NB4 (cell line): ENCODE results near the gene GPATCH8.

Experiments
- DNase-seq: peaks from one replicate; pipeline ENCODE4 v3.0.0; 2010; ENCODE audit warnings: low read depth
- H3K4me3 ChIP-seq: one replicate; pipeline ENCODE4 v1.5.1; 2011; ENCODE audit warnings: mild to moderate bottlenecking, low read depth, low read length, moderate library complexity
- MAX ChIP-seq: IDR thresholded peaks from 2 replicates; pipeline ENCODE4 v1.6.1; 2011; ENCODE audit warnings: low read depth, low read length
- MYC ChIP-seq: IDR thresholded peaks from 2 replicates; pipeline ENCODE4 v1.6.1; 2011; ENCODE audit warnings: low read depth, low read length
- POLR2A ChIP-seq: IDR thresholded peaks from 2 replicates; pipeline ENCODE4 v1.6.1; 2011; ENCODE audit warnings: mild to moderate bottlenecking; ENCODE audit not compliant: insufficient read length; ENCODE audit errors: extremely low read depth
- TF ChIP-seq, protein P1 (sequence below): IDR thresholded peaks from one replicate; pipeline ENCODE4 v1.5.1; 2012; ENCODE audit warnings: low read depth, low read length

GPATCH8 gene

GRCh38 chr17:44359458-44360143, 143.6 kb downstream of the GPATCH8 start:
- TF ChIP-seq, protein P1, sequence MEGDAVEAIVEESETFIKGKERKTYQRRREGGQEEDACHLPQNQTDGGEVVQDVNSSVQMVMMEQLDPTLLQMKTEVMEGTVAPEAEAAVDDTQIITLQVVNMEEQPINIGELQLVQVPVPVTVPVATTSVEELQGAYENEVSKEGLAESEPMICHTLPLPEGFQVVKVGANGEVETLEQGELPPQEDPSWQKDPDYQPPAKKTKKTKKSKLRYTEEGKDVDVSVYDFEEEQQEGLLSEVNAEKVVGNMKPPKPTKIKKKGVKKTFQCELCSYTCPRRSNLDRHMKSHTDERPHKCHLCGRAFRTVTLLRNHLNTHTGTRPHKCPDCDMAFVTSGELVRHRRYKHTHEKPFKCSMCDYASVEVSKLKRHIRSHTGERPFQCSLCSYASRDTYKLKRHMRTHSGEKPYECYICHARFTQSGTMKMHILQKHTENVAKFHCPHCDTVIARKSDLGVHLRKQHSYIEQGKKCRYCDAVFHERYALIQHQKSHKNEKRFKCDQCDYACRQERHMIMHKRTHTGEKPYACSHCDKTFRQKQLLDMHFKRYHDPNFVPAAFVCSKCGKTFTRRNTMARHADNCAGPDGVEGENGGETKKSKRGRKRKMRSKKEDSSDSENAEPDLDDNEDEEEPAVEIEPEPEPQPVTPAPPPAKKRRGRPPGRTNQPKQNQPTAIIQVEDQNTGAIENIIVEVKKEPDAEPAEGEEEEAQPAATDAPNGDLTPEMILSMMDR, result no peak
- no peak for DNase-seq
- no peak overlapping the region for H3K4me3 ChIP-seq

GRCh38 chr17:44359006-44359405, 144.2 kb downstream of the GPATCH8 start:
- H3K4me3 ChIP-seq, result no peak overlapping the region
- no peak for TF ChIP-seq POLR2A
- TF ChIP-seq, protein P1, result no peak
- no peak for TF ChIP-seq MYC
- TF ChIP-seq MAX, result no peak
- no peak for DNase-seq

GRCh38 chr17:44358066-44358465, 145.1 kb downstream of the GPATCH8 start:
- TF ChIP-seq MYC (no peak), POLR2A (no peak), MAX (no peak)
- TF ChIP-seq, protein P1, result no peak
- no peak for DNase-seq
- no peak overlapping the region for H3K4me3 ChIP-seq

DNA sequence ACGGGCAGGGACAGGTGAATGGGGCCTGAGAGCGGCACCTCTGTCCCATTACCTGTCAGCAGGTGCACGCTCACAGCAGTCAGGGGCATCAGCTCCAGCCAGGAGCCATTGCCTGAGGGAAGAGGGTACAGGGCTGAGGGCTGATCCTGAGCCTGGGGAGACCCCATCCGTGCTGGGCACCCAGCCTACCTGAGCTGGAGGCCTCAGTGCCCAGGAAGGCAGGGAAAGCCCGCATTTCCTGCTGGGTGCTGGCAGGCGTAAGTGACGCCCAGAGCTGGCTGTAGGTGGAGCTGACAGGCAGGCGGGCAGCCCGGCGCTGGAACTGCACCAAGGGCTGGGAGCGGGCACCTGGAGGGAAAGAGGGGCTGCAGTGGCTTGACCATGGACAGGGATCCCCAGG, 147.0 kb downstream of the GPATCH8 start:
- no peak overlapping the region for H3K4me3 ChIP-seq
- TF ChIP-seq MYC (no peak), POLR2A (no peak), MAX (no peak)
- TF ChIP-seq, protein P1, result no peak
- DNase-seq, result no peak

GRCh38 chr17:44355642-44356099, 147.5 kb downstream of the GPATCH8 start:
- DNase-seq, result no peak
- H3K4me3 ChIP-seq, result no peak overlapping the region
- TF ChIP-seq, protein P1, result no peak
- TF ChIP-seq MAX, result no peak
